ENCODE results near the gene ETFA. TPM values are rescaled to one million over a fixed set of nuclear protein-coding genes. Genes with fewer than 3 reads are reported as not detected.

Gene ETFA
- total and polyA plus RNA-seq, 9 of the 15 experiments (the other 6 are each of a cell fraction or from before 2014, with no cell fraction given): 130 to 543 (median 232) TPM

- no peaks in the 10 kb centered on the region for H4K20me1 ChIP-seq (replicated peaks; ENCODE audit: control insufficient read depth, insufficient read depth, low read length)
- no peaks in the 10 kb centered on the region; the same call in 1 of the 2 replicates for H3K9me3 ChIP-seq (replicated peaks; ENCODE audit: control insufficient read depth, insufficient read depth, low read depth, low read length)
- ChIA-PET POLR2A (interaction anchor here (0.6 to 1.0 kb wide), 2 partner anchors 13 to 96 kb away, joined by 3 read pairs; no protein-coding TSS in a partner anchor), CTCF (ENCODE audit: low intra/inter-chr PET ratio) (interaction anchor here (1.2 kb wide), 1 partner anchor 99 kb away, joined by 7 read pairs; no protein-coding TSS in a partner anchor)
- 69% methylated on average over 4 of the region's 4 CpGs for WGBS (ENCODE audit: insufficient coverage, low coverage, missing lambda C conversion rate)
- H3K9ac ChIP-seq (ENCODE audit: insufficient read depth in 1 of 2, low read depth in 2 of 2, low read length in 2 of 2): no peak overlapping the region
- H3K79me2 ChIP-seq (ENCODE audit: control insufficient read depth, insufficient read depth, low read length): no peaks in the 10 kb centered on the region
- H3K9me1 ChIP-seq (ENCODE audit: control insufficient read depth, insufficient read depth, low read length): no peaks in the 10 kb centered on the region
- TF ChIP-seq, protein P1, sequence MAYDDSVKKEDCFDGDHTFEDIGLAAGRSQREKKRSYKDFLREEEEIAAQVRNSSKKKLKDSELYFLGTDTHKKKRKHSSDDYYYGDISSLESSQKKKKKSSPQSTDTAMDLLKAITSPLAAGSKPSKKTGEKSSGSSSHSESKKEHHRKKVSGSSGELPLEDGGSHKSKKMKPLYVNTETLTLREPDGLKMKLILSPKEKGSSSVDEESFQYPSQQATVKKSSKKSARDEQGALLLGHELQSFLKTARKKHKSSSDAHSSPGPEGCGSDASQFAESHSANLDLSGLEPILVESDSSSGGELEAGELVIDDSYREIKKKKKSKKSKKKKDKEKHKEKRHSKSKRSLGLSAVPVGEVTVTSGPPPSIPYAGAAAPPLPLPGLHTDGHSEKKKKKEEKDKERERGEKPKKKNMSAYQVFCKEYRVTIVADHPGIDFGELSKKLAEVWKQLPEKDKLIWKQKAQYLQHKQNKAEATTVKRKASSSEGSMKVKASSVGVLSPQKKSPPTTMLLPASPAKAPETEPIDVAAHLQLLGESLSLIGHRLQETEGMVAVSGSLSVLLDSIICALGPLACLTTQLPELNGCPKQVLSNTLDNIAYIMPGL (CRISPR knock-in tag; IDR thresholded peaks at IDR 0.05): no peak
- TF ChIP-seq MCM3 (IDR thresholded peaks at IDR 0.05): no peak
- no peak for TF ChIP-seq ZNF77 (CRISPR knock-in tag; IDR thresholded peaks at IDR 0.05)
- TF ChIP-seq MCM7 (IDR thresholded peaks at IDR 0.05): no peak
- TF ChIP-seq ZNF324 (CRISPR knock-in tag; IDR thresholded peaks at IDR 0.05): no peak
- TF ChIP-seq ZFP30 (CRISPR knock-in tag; IDR thresholded peaks at IDR 0.05; ENCODE audit: borderline replicate concordance): no peak
- no peak for TF ChIP-seq CBFB (CRISPR knock-in tag; IDR thresholded peaks at IDR 0.05)
- no peak for TF ChIP-seq ZNF121 (CRISPR knock-in tag; conservative IDR thresholded peaks at IDR 0.05)
- TF ChIP-seq U2AF1 (optimal IDR thresholded peaks at IDR 0.05; ENCODE audit: low read depth, low read length): no peak
- no peak for TF ChIP-seq GMEB1 (CRISPR knock-in tag; IDR thresholded peaks at IDR 0.05)
- TF ChIP-seq CHCHD3 (CRISPR knock-in tag; IDR thresholded peaks at IDR 0.05): no peak
- TF ChIP-seq ZNF143 (CRISPR knock-in tag; IDR thresholded peaks at IDR 0.05): no peak
- no peak for TF ChIP-seq HNRNPL (IDR thresholded peaks at IDR 0.05; ENCODE audit: low read depth, low read length)
- no peak for TF ChIP-seq DIDO1 (tag; IDR thresholded peaks at IDR 0.05; ENCODE audit: low read depth)
- no peak for TF ChIP-seq PRMT5 (CRISPR knock-in tag; IDR thresholded peaks at IDR 0.05)
- no peak for TF ChIP-seq ZNF41 (CRISPR knock-in tag; conservative IDR thresholded peaks at IDR 0.05)
- no peak for TF ChIP-seq ARHGAP35 (IDR thresholded peaks at IDR 0.05; ENCODE audit: partially characterized antibody)
- TF ChIP-seq RBM14 (IDR thresholded peaks at IDR 0.05; ENCODE audit: borderline replicate concordance, insufficient read depth, low read depth, low read length): no peak
- no peak for TF ChIP-seq ZBED1 (IDR thresholded peaks at IDR 0.05)
- DNase-seq (ENCODE audit: extremely low read depth in 1 of 4, low spot score in 3 of 4) (no peak), FAIRE-seq (no peak), ATAC-seq (no peak)
- H3K4me3 ChIP-seq: no peak overlapping the region
- no peaks in the 10 kb centered on the region for H3K27me3 ChIP-seq (ENCODE audit: control insufficient read depth in 2 of 2, insufficient read depth in 2 of 2, low read length in 2 of 2)
- no peak overlapping the region for H3K27ac ChIP-seq (ENCODE audit: extremely low read depth, low read depth, low read length)
- intact Hi-C loops (cut with micrococcal nuclease): no loop called here
- BruUV-seq (replicated peaks): no TSS peak
- no peak overlapping the region for H3K4me2 ChIP-seq (ENCODE audit: insufficient read depth, low read length)
- in situ Hi-C loops (cut with MboI): no loop called here
- peaks cover 32% of the 10 kb centered on the region for H3K36me3 ChIP-seq (ENCODE audit: control insufficient read depth, insufficient read depth, low read length)
- no peak overlapping the region for H2AFZ ChIP-seq (ENCODE audit: low read depth, low read length)
- no peaks in the 10 kb centered on the region; a peak in 1 of 5 replicates for H3K4me1 ChIP-seq (replicated peaks in 1 of 2; ENCODE audit: control insufficient read depth in 2 of 2, insufficient read depth in 2 of 2, low read length in 2 of 2)
Observed at GRCh38 chr15:76234337-76234889, 76.9 kb downstream of the ETFA start.
